GM19372 (cell line): ENCODE measurements around the gene NFASC.

Source experiments
- ATAC-seq: cut with Tn5 transposase; IDR thresholded peaks from one replicate; pipeline ENCODE4 v1.9.1; 2021; ENCODE audit warnings: mild to moderate bottlenecking, low read depth, moderate library complexity; ENCODE audit not compliant: unreplicated experiment

Gene NFASC

GRCh38 chr1:204976646-204977045, 106.0 kb downstream of the NFASC start:
- ATAC-seq: no peak

GRCh38 chr1:204977318-204977717, 106.7 kb downstream of the NFASC start:
- ATAC-seq: no peak

- no peak for ATAC-seq
Observed at GRCh38 chr1:204978782-204979181, 108.1 kb downstream of the NFASC start.

GRCh38 chr1:204979306-204979705, 108.6 kb downstream of the NFASC start:
- no peak for ATAC-seq

GRCh38 chr1:204979891-204980649, 109.4 kb downstream of the NFASC start:
- no peak for ATAC-seq

GRCh38 chr1:204980840-204981405, 110.3 kb downstream of the NFASC start:
- no peak for ATAC-seq

- no peak for ATAC-seq
Observed at GRCh38 chr1:204983136-204983535, 112.5 kb downstream of the NFASC start.

GRCh38 chr1:204983881-204984280, 113.2 kb downstream of the NFASC start:
- ATAC-seq: no peak

GRCh38 chr1:204984499-204984898, 113.8 kb downstream of the NFASC start:
- no peak for ATAC-seq

GRCh38 chr1:204986181-204986580, 115.5 kb downstream of the NFASC start:
- ATAC-seq: no peak

GRCh38 chr1:204987689-204988088, 117.0 kb downstream of the NFASC start:
- no peak for ATAC-seq

GRCh38 chr1:204988196-204988595, 117.5 kb downstream of the NFASC start:
- ATAC-seq: no peak

GRCh38 chr1:204989266-204990058, 118.8 kb downstream of the NFASC start:
- no peak for ATAC-seq

- no peak for ATAC-seq
Observed at GRCh38 chr1:204990059-204990664, 119.5 kb downstream of the NFASC start.

- ATAC-seq: no peak
Observed at GRCh38 chr1:204990721-204991341, 120.2 kb downstream of the NFASC start.

- no peak for ATAC-seq
Observed at GRCh38 chr1:204991342-204991844, 120.7 kb downstream of the NFASC start.

- no peak for ATAC-seq
Observed at GRCh38 chr1:204992201-204992997, 121.7 kb downstream of the NFASC start.

GRCh38 chr1:204992998-204993314, 122.3 kb downstream of the NFASC start:
- no peak for ATAC-seq

GRCh38 chr1:204994086-204994862, 123.6 kb downstream of the NFASC start:
- ATAC-seq: no peak
